GM19395 (cell line): ENCODE data around the gene PHF20.
A peak's percentile ranks its signal among the peaks of the same experiment; 100 is the strongest.
"Not testable (repeated sequence)": the region's sequence is repeated elsewhere in the genome, so short reads cannot be mapped to it uniquely, and the experiment has no call there.

Experiments
- ATAC-seq: cut with Tn5 transposase; IDR thresholded peaks from one replicate; pipeline ENCODE4 v1.9.1; 2021; ENCODE audit warnings: mild to moderate bottlenecking, moderate library complexity; ENCODE audit not compliant: unreplicated experiment

Gene PHF20

DNA sequence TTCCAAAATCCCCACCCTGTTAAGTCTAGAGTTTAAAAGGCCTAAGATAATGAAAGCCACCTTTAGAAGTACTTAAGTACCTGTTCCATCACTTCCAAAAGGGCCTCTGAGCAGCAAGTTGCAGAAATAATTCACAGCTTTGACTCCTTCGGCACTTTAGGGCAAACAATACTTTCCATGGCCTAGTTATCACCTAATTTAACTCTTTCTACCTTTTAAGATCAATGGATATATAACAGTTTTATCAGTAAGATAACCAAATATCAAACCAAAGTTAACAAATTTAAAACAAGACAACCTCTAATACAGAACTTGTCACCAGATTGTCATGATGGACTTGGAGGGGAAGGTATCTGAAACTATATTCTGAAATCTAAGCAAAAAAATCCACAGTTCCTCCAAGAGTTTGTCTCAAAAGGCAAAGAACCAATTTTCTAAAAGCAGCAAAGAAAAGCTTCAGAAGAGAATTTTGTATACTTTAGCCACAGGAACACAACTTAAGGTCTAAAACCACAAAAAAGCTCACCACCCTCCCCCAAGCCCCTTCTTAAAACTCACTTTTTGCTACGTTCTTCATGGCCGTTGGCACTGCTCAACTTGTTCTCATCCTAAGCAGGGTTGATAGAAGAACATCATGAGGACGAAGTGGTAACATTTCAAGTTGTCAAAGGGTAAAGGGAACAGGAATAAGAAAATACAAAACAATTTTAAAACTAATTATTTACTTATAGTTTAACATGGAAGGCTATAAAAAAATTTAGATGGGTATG lies 33.2 kb upstream of the PHF20 start:
- ATAC-seq: no peak

DNA sequence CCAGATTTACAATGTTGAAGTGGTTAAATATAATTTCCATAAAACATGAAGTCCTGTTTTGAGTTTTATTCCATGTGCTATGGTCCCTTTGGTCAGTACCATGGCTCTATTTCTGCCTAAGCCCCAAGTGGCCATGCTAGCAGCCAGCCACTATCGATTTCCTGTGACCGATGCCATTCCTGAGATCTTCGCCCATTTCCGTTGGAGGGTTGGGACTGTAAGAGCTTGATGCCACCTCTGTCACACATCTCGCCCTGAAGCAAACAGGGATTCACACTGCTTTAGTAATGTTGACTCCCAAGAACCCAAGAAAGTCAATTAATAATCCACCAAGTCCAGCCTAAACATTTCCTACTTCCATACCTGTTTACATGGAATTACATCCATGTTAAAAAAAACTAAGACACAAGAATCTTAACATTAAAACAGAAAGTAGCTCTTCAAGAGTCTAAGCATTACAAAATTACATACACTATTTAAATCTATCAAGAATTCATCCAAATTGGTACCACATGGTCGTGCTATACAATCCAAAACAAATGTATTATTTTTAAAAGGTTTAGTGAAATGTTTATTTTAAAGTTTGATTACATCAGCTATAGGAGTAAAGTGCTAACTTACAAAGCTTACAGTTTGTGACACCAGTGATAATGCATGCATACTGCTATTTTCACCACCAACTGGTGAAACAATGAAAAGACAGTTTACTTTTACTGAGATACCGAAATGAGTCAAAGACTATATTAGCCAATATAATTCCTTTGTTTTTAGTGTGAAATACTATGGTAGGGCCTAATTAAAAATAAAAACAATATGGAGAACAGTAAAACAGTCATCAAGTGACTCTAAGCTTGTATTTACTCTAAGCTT lies 32.3 kb upstream of the PHF20 start:
- no peak for ATAC-seq

DNA sequence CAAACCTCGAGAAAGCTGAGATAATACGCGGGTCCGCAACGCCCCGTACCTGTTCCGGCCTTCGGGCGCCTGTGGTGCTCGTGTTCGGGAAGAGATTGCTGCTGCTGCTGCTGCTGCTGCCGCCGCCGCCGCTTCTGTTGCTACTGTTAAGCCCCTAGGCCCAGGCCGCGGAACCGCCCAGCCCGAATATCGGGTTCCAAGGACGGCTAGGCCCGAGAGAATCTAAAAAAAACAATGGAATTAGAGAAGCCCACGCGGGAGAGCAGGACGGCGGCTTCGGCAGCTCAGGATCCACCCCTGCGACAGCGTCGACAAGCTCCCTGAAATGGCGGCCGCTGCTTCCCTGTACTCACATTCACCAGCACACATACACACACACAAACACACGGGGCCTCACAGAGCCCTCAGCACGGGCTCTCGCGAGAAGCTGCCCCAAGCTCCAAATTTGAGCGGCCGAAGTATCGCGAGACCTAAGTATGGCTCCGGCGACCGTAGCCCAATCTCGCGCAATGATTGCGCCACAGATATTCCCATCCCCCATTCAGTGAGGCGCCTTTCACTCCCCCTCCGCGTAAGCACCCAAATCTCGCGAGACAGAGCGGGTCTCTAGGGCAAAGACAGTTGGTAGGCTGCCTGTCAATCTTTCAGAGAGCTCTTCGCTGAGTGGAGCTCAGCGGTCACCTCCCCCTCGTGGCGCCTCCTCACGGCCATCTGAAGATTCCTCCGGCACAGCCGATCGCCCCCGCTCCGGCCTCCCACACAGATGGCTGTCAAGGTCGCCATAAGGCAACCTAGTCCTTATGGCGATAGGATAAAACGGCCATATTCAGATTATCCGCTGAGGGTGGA lies 29.7 kb upstream of the PHF20 start, which contains the start of gene RBM39:
Gene RBM39, minus strand, starts transcription at position 369 of the 849 bp plus-strand sequence. CDS start 1,386 bp downstream, outside the sequence.
- peak; percentile 85 for ATAC-seq

DNA sequence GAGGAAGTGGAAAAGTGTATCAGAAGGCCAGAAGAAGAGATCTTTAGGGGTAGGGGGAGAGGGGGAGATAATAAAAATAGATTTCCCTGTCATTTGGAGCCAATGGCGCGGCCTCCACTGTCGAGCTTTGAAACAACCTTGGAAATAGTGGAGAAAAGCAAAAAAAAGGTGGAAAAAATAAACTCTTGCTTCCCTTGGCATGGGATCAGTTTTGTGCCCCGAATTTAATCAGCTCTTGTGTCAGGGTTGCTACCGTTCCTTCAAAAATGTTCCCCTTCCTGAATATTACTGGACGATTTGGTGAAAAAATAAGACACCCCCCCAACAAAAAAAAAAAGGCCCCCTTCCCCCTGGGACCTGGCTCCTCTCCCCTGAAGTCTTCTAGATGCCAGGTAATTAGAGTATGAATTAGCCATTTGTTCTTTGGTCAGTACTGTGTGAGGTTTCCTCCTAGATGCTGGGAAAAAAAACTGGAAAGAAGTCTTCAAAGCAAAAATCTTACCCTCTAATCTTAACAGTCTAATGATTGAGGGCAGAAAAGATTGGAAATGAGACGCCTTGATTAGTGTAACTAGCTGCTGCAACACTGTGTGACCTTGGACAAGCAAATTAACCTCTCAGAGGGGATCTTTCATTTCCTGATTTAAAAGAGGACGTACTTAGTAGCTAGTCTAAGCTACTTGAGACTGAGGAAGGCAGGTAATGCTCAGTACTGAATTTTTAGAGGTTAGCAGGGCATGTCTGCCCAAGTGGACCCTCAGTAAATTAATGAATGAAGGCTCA lies 28.9 kb upstream of the PHF20 start:
- ATAC-seq: no peak

DNA sequence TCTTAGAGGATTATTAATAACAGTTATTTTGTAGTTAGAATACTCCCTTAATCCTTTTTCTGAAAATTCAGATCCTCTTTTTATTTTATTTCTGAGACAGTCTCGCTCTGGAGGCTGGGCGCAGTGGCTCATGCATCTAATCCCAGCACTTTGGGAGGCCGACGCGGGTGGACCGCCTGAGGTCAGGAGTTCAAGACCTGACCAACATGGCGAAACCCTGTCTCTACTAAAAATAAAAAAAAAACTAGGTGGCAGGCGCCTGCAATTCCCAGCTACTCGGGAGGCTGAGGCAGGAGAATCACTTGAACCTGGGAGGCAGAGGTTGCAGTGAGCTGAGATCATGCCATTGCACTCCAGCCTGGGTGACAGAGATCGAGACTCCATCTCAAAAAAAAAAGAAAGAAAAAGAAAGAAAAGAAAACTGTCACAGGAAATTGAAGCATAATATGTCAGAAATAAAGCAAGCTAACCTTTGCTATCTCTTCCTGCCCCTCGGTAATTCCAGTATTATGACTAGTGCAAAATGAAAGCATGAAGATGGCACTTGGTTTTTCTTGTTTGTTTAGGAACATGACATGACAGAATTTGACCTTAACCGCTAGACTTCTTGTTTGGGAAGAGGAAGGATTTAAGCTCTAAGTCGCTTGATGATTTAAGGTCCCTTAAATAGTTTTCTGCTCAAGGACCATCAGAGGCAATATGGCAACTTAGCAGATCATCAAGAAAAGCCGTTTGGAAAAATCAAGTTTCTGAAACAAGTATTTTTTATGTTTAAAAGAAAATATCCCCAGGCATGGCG lies 27.9 kb upstream of the PHF20 start:
- ATAC-seq: no peak

DNA sequence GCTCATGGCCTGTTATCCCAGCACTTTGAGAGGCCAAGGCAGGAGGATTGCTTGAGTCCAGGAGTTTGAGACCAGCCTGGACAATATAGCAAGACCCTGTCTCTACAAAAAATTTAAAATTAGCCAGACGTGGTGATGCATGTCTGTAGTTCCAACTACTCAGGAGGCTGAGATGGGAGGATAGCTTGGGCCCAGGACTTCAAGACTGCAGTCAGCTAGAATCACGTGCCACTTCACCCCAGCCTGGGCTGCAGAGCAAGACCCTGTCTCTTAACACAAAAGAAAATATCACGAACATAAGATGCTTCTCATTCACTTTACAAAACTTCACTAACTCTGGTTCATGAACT lies 27.3 kb upstream of the PHF20 start:
- ATAC-seq: not testable (repeated sequence)

DNA sequence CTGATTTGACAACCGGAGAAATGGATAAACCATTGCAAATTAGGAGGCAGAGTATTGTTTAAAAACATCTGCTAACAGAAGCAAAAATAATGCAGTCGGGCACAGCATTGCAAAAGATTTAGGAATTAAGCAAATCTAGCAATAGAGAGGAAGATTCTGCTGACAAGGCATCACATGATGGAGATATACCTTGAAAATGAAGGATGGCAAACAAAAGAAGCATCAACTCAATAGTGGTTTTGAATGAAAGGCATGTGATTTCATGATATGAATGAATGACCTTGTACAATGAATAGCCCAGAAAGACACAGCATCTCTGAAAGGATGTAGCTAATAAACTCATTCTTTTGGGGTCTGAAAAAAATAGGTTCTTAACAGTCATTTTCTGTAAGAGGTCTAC lies 21.2 kb upstream of the PHF20 start:
- no peak for ATAC-seq

DNA sequence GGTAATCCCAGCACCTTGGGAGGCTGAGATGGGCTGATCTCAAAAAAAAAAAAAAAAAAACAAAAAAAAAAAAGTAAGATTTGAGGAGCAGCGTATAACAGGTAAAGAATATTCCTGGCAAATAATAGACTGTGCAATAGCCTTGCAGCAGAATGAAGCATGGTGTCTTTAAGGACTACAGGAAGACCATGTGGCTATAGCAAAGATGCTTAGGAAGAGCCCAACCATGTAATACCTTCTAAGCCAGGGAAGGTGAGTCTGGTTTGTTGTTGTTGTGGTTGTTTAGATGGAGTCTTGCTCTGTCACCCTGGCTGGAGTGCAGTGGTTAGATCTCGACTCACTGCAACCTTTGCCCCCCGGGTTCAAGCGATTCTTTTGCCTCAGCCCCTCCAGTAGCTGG lies 15.4 kb upstream of the PHF20 start:
- no peak for ATAC-seq

DNA sequence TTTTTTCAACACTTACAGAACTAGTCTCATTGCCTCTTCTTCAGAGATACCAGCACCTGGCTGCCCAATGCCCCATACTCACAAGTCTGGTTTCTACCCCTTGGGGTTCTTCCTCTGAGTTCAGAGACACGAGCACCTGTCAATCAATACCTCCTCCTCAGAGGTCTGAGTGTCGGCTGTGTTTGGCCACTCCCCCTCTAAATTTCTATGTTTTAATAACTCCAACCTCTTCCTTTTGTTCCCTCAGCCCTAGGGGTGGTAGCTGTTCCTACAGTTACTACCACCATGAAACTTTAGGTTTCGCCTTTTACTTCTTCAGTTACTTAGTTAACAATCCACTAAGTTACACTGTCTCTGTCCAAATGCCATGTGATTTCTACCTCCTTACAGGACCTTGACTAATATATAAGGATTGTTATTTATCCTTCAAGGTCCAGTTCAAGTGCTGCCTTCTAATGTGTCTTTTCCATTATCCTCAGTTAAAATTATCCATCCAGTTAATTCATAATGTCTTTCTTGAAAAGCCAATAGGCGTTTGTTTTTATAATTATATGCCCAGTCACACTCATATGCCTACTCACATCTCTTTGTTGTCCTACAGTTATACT lies 14.6 kb upstream of the PHF20 start:
- ATAC-seq: no peak

DNA sequence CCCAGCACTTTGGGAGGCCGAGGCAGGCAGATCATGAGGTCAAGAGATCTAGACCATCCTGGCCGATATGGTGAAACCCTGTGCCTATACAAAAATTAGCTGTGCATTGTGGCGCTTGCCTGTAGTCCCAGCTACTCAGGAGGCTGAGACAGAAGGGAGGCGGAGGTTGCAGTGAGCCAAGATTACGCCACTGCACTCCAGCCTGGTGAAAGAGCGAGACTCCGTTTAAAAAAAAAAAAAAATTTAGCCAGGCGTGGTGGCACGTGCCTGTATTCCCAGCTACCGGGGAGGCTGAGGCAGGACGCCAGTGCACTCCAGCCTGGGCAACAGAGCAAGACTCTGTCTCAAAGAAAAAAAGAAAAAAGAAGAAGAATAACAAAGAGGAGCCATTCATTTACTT lies 10.3 kb upstream of the PHF20 start:
- not testable (repeated sequence) for ATAC-seq

DNA sequence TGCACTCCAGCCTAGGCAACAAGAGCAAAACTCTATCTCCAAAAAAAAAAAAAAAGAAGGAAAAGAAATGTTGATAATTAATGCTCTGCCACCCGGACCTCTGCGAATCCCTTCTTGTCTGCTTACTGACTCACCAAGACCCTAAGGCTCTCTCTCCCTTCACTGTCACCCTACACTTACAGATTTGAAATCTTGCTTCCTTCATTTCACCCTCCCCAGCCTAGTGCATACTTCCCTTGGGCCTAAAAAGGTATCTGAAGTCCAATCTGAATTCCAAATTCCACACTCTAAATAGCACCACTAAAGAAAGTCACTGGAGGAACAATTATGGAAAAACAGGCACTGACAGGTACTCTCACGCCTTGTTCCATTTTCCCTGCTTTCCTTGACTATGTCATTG lies 9.4 kb upstream of the PHF20 start:
- ATAC-seq: no peak

DNA sequence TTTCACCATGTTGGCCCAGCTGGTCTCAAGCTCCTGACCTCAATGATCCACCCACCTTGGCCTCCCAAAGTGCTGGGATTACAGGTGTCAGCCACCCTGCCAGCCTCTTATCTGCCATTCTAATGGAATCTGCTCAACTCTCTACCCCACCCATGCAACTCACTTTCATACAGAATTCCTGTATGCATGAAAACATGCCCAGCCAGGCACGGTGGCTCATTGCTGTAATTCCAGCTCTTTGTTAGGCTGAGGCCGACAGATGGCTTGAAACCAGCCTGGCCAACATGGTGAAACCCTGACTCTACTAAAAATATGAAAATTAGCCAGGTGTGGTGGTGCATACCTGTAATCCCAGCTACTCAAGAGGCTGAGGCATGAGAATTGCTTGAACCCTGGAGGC lies 6.9 kb upstream of the PHF20 start:
- ATAC-seq: not testable (repeated sequence)

DNA sequence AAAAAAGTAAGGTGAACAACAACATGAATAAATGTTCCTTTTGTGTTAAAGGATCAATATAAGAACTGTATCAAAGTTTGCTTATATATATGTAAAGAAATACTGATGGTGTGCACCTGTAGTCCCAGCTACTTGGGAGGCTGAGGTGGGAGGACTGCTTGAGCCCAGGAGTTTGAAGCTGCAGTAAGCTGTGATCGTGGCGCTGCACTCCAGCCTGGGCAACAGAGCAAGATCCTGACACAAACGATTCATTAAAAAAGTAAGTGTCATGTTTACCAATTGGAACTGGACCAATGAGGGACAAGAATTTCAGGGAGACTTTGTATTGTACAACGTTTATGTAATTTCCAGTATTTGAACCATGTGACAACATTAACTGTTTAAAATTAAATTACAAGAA lies 5.0 kb upstream of the PHF20 start:
- ATAC-seq: no peak

DNA sequence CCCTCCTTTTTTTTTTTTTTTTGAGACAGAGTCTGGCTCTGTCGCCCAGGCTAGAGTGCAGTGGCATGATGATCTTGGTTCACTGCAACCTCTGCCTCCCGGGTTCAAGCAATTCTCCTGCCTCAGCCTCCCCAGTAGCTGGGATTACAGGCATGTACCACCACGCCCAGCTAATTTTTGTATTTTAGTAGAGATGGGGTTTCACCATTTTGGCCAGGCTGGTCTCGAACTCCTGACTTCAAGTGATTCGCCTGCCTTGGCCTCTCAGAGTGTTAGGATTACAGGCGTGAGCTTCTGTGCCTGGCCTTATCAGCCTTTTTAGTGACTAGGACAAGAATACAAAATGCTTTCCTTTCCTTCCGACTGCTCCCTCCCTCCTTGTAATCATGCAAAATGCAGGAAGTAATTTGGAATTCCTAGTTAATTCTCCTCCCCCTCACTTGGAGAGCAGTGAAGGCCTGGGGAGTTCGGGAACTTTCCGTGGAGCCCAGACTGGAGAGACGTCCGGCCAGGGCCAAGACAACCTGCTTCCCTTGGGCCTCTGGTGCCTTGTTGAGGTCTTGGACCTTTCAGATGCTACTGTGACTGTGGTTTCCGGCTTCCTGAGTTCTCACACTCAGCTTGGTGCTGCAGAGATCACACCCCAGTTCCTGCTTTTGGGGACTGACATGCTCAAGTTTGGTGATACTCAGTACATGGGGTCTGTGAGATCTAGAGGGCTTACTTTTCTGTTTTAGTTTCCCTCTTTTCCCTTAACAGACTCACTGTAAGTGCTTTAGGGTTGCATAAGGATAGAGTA lies 3.9 kb upstream of the PHF20 start:
- peak; percentile 61 for ATAC-seq

DNA sequence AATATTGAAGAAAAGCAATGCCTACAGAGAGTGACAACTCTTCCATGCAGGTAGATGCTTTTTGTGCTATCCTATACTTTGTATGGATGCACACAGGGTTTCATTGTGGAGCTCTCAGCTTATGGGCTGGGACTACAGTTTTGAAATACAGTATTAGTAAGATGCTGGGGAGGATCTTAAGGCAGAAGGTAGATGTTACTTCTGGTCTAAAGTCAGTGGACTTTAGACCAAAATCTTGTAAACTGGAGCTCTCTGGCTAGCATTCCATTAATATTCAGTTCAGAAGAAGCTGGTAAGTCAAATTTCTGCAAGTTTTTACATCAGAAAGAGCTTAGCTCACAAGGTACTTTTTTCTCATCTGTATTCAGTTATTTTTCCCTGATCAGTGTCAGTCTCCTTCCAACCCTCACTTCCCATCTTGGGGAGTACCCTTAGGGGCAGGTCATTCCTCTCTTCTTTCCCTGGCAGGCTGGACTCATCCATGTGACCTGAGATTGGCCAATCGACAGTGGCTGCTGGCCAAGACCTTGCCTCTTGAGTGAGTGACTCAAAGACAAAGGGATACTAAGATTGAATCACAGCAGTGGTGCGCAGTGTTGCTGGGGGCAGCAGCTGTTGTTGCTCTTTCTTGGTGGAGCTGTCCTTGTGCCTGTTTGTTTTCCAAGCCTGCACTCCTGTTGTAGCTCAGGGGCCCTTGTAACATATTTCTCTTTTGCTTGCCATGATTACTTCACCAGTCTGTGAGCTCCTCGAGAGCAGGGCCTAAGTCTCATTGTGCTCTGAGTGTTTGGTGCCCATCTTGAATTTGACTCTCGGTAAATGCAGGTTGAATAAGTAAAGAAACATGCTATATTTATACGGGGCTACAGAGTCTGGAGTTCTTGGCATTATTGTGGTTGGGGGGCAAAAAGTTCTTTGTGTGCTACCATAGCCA lies 2.8 kb upstream of the PHF20 start:
- ATAC-seq: no peak

DNA sequence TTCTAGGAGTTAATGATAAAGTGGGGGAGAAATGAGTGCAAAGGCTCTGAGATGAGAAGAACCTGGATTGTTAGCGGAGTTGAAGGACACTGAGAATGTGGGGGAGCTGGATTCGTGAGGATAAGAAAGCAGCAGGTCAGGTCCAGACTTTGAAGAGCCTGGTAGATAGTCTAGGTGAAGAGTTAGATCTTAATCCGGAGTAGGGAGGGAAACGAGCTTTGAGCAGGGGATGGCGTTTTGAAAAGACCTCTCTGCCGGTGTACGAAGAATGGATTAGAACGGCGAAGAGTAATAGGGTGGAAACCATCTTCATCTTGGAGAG lies 487 bp upstream of the PHF20 start:
- no peak for ATAC-seq

DNA sequence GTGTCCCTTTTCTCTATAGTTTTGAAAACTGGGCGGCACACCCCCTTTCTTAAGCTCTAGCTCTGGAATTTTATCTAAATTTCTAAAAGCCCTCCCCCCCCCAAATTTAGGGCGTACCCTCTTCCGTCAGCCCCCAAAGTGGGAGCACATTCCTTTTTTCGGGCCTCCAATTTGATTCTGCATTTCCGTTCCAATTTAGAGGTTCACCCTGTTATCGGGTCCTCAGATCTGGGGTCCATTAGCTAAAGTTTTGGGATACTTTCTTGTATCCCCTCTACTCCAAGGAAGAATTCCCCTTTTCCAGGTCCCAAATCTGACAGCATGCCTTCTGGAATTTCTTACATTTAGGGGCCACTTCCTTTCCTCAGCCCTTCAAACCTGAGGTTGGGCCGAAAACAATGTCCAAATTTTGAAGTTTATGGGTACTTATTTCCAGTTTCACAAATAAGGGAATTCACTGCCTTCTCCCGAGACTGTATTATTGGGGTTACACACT lies 796 bp downstream of the PHF20 start:
- ATAC-seq: no peak
